ENCODE data around the gene JHY. TPM values are rescaled to one million over a fixed set of nuclear protein-coding genes. Genes with fewer than 3 reads are reported as not detected.

Gene JHY
- total and polyA plus RNA-seq, 2 of the 8 experiments (the other 6 are each of a cell fraction or from before 2014, with no cell fraction given): 0.29 to 0.91 TPM

DNA sequence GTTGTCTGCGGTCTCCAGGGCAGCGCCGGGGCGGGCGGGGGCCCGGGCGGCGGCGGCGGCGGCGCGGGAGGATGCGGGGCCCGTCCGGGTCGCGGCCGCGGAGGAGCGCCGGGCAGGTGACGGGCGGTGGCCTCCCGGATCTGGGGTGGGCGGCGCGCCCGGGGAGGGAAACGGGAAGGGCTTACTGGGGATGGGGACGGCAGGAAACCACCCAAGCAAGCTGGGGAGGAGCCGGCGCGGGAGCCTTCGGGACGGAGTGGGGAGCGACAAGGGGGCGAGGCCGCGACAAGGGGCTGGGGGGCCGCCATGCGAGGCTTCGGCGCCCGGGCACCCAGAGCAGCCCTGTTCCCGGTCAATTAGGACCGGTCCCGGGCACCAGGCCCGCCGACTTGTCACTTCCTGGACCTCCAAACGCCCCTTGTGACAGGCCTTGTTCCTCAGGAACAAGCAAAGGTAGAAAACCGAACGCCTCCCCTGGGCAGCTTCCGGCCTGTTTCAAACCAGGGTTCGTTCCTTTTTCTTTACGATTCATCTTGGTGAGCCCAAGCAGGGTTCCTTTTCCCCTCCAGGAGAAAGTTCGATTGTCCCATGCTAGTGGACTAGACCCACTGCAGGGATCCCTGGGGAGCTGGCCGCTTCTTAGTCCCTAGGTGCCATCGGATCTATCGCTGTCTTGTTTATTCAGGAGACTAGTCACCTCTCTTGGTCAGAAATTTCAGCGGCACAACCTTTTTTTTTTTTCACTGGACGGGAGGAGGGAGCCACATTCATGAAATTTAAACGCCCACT is 492 bp downstream of the JHY start (continued):
- 0 out of 4 replicates have a peak, but pooled peaks of 1 of the 2 experiments have one; percentile 50 for TF ChIP-seq SIN3A (conservative IDR thresholded peaks at IDR 0.05 in 1 of 2, IDR thresholded peaks at IDR 0.05 in 1 of 2; ENCODE audit: low read depth in 1 of 2, low read length in 2 of 2)
- no peak for TF ChIP-seq TEAD4 (IDR thresholded peaks at IDR 0.05; ENCODE audit: low read depth, low read length)
- TF ChIP-seq FOSL1 (IDR thresholded peaks at IDR 0.05; ENCODE audit: insufficient read depth, low read depth, low read length): no peak
- no peak for TF ChIP-seq CHD1 (IDR thresholded peaks at IDR 0.05; ENCODE audit: low read depth, low read length)
- TF ChIP-seq BRCA1 (IDR thresholded peaks at IDR 0.05; ENCODE audit: low read depth, low read length): no peak
- TF ChIP-seq CTBP2 (IDR thresholded peaks at IDR 0.05; ENCODE audit: borderline replicate concordance, insufficient read depth, insufficient read length, low read length): no peak
- TF ChIP-seq TBP (IDR thresholded peaks at IDR 0.05; ENCODE audit: low read depth, low read length): no peak
- no peak for TF ChIP-seq ZNF274 (IDR thresholded peaks at IDR 0.05; ENCODE audit: borderline replicate concordance, extremely low read depth, low read length)
- no peak for TF ChIP-seq BCL11A (IDR thresholded peaks at IDR 0.05; ENCODE audit: low read depth in 2 of 2, low read length in 2 of 2)
- TF ChIP-seq RBBP5 (IDR thresholded peaks at IDR 0.05; ENCODE audit: borderline replicate concordance, low read depth, low read length): peak; percentile 49; the same call in 1 of the 2 replicates
- TF ChIP-seq TAF7 (optimal IDR thresholded peaks at IDR 0.05; ENCODE audit: borderline replicate concordance, low read depth, low read length): no peak
- no peak for TF ChIP-seq EGR1 (IDR thresholded peaks at IDR 0.05; ENCODE audit: borderline replicate concordance, low read depth, low read length)
- no peak for TF ChIP-seq POLR2AphosphoS5 (IDR thresholded peaks at IDR 0.05; ENCODE audit: low read depth, low read length)
- TF ChIP-seq E2F6 (IDR thresholded peaks at IDR 0.05): peak; percentile 33; the same call in 1 of the 2 replicates
- no peak for TF ChIP-seq POU5F1 (IDR thresholded peaks at IDR 0.05; ENCODE audit: low read depth, low read length)
- TF ChIP-seq, protein P1, sequence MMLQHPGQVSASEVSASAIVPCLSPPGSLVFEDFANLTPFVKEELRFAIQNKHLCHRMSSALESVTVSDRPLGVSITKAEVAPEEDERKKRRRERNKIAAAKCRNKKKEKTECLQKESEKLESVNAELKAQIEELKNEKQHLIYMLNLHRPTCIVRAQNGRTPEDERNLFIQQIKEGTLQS (IDR thresholded peaks at IDR 0.05; ENCODE audit: insufficient read depth, low read depth, low read length): no peak
- no peak for TF ChIP-seq CHD2 (IDR thresholded peaks at IDR 0.05; ENCODE audit: low read length)
- TF ChIP-seq RNF2 (IDR thresholded peaks at IDR 0.05; ENCODE audit: borderline replicate concordance, low read depth, low read length, missing control alignments, poor library complexity, severe bottlenecking): no peak
- 0 out of 4 replicates have a peak, but pooled peaks of 1 of the 2 experiments have one; percentile 39 for TF ChIP-seq HDAC2 (IDR thresholded peaks at IDR 0.05; ENCODE audit: borderline replicate concordance in 1 of 2, low read depth in 2 of 2, low read length in 2 of 2)
- TF ChIP-seq SAP30 (IDR thresholded peaks at IDR 0.05; ENCODE audit: insufficient read depth, insufficient replicate concordance, low read length): peak; percentile 60
- TF ChIP-seq CEBPB (IDR thresholded peaks at IDR 0.05; ENCODE audit: low read depth, low read length): no peak
- TF ChIP-seq NRF1 (IDR thresholded peaks at IDR 0.05; ENCODE audit: low read depth, low read length): no peak

Measured in H1 (cell line).